OCI-LY7 (cell line): ENCODE results near the gene IGFBP4.

Experiments used
- CTCF ChIP-seq: fragments of 200-600 bp; sonication (generic); conservative IDR thresholded peaks from 2 replicates; pipeline ENCODE4 v1.5.1; 2014; ENCODE audit warnings: mild to moderate bottlenecking, antibody characterized with exemption, low read length, moderate library complexity, mixed read lengths
- EZH2phosphoT487 ChIP-seq: fragments of 200-600 bp; sonication (generic); IDR thresholded peaks from 2 replicates; pipeline ENCODE4 v1.6.1; 2018; ENCODE audit warnings: low read depth, borderline replicate concordance, mild to moderate bottlenecking, mixed run types, antibody characterized with exemption, low read length, moderate library complexity, mixed read lengths

- no peak for TF ChIP-seq CTCF
- TF ChIP-seq EZH2phosphoT487 = no peak
Measured at GRCh38 chr17:40418428-40418706, 24.9 kb upstream of the IGFBP4 start.
